Heart left ventricle (tissue), 13 donors: Measurements from ENCODE around the gene PREX1.

Source experiments
- POLR2A ChIP-seq, 2 donors: fragments of 450-650 bp; IDR thresholded peaks; one replicate each; pipeline ENCODE4 v1.6.1; 2017; ENCODE audit warnings: antibody characterized with exemption in 2 of 2, mild to moderate bottlenecking in 2 of 2, moderate library complexity in 2 of 2
- TF ChIP-seq, protein P1 (sequence below), 12 donors: fragments of 200-600 bp; sonication (generic) in 4 of 12; IDR thresholded peaks; one replicate each; pipeline versions ENCODE4 v1.5.0 to v1.8.0; 2018 to 2022; ENCODE audit warnings: antibody characterized with exemption in 12 of 12, mild to moderate bottlenecking in 5 of 12
- donor health status: ischemic (EF 13 %, LVEDD 7.1; RV severe dilation, severe dysfunction).
- donor health status: DM: no; HTN: yes; CAD: no.
- donor health status: DM: no; HTN: no; CAD: no.
- donor health status: ischemic (EF 25% LVEDD 6.9; RV normal size, moderate dysfunction).
- donor health status: ischemic (EF 25% LVEDD 5.7; RV mildly dilated, moderate dysfunction).
- donor health status: ischemic (EF 35%, LVEDD 5.7; RV mildly dilated, moderate dysfunction).
- donor health status: nonischemic (EF 11% LVEDD 7.7; RV severe dilation, severe dysfunction).
- donor health status: DM: yes; HTN: yes; CAD: no.
- donor health status: PGD.
- donor health status: ischemic (EF 29% LVEDD 5.4; RV normal size, mild dysfunction).
- donor health status: nonischemic (EF 23%, LVEDD 6.1; RV moderate dilation, normal function).

DNA sequence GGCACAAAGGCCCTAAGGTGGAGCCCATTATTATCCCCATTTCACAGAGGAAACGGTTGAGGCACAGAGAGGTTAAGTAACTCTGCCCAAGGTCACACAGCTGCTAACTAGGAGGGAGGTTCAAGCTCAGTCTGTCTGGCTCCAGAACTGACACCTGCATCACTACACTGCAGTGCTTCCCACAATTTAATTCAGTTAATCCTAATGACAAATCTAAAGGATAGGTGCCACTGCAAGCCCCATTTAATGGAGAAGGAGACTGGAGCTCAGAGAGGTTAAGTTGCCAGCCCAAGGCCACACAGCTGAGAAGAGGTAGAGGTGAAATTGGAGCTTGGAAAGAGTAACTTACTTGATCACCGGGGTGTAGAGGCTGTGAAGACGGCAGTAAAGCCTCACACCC, 148.8 kb downstream of the PREX1 start:
- TF ChIP-seq POLR2A (IDR thresholded peaks at IDR 0.05): no peak
- TF ChIP-seq, protein P1, sequence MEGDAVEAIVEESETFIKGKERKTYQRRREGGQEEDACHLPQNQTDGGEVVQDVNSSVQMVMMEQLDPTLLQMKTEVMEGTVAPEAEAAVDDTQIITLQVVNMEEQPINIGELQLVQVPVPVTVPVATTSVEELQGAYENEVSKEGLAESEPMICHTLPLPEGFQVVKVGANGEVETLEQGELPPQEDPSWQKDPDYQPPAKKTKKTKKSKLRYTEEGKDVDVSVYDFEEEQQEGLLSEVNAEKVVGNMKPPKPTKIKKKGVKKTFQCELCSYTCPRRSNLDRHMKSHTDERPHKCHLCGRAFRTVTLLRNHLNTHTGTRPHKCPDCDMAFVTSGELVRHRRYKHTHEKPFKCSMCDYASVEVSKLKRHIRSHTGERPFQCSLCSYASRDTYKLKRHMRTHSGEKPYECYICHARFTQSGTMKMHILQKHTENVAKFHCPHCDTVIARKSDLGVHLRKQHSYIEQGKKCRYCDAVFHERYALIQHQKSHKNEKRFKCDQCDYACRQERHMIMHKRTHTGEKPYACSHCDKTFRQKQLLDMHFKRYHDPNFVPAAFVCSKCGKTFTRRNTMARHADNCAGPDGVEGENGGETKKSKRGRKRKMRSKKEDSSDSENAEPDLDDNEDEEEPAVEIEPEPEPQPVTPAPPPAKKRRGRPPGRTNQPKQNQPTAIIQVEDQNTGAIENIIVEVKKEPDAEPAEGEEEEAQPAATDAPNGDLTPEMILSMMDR (IDR thresholded peaks at IDR 0.05): no peak
